Chondrocyte (in vitro differentiated cells): ENCODE data around the gene C1QL4. TPM values are rescaled to one million over a fixed set of nuclear protein-coding genes. Genes with fewer than 3 reads are reported as not detected.

Experiments
- DNase-seq: peaks from one replicate; pipeline ENCODE4 v3.0.0; 2021; ENCODE audit warnings: mixed read lengths, low spot score
- H3K27ac Mint-ChIP-seq: one replicate; pipeline ENCODE4 v1.8.0; 2021; ENCODE audit warnings: mild to moderate bottlenecking, moderate library complexity, mixed read lengths; ENCODE audit not compliant: unreplicated experiment
- H3K27me3 Mint-ChIP-seq: 2 replicates; pipeline ENCODE4 v1.8.0; 2021; ENCODE audit warnings: low read depth, mixed read lengths
- H3K36me3 Mint-ChIP-seq: 2 replicates; pipeline ENCODE4 v1.8.0; 2021; ENCODE audit warnings: low read depth, mixed read lengths
- H3K4me1 Mint-ChIP-seq: 2 replicates; pipeline ENCODE4 v1.8.0; 2021; ENCODE audit warnings: low read depth, mild to moderate bottlenecking, mixed read lengths
- H3K4me3 Mint-ChIP-seq: one replicate; pipeline ENCODE4 v1.8.0; 2021; ENCODE audit warnings: mild to moderate bottlenecking, moderate library complexity, mixed read lengths; ENCODE audit not compliant: unreplicated experiment
- H3K9me3 Mint-ChIP-seq: 2 replicates; pipeline ENCODE4 v1.8.0; 2021; ENCODE audit warnings: low read depth, mixed read lengths
- CTCF ChIP-seq: fragments of 200-600 bp; sonication (generic); IDR thresholded peaks from 2 replicates; pipeline ENCODE4 v1.5.0; 2021; ENCODE audit warnings: antibody characterized with exemption, mild to moderate bottlenecking, moderate library complexity
- total RNA-seq: library from RNA; stranded (reverse); gene quantifications from 3 replicates; pipeline ENCODE4 v1.2.1, GENCODE V29; 2021

Gene C1QL4
- total RNA-seq, 1 donor from 2014 or later = 0.60 TPM

- TF ChIP-seq CTCF = no peak
- peak; percentile 70 for DNase-seq
- no peak overlapping the region for H3K27ac Mint-ChIP-seq
- no peaks in the 10 kb centered on the region for H3K9me3 Mint-ChIP-seq
- H3K4me3 Mint-ChIP-seq = no peak overlapping the region
- H3K4me1 Mint-ChIP-seq = peaks cover 10% of the 10 kb centered on the region
- H3K36me3 Mint-ChIP-seq = no peaks in the 10 kb centered on the region
- peaks cover 30% of the 10 kb centered on the region for H3K27me3 Mint-ChIP-seq
Observed at GRCh38 chr12:49294086-49294803, 42.7 kb downstream of the C1QL4 start.

GRCh38 chr12:49293056-49293956 is 43.7 kb downstream of the C1QL4 start:
- Mint-ChIP-seq H3K9me3 (no peaks in the 10 kb centered on the region), H3K27ac (no peak overlapping the region), H3K36me3 (no peaks in the 10 kb centered on the region), H3K27me3 (peaks cover 23% of the 10 kb centered on the region), H3K4me3 (no peak overlapping the region), H3K4me1 (peaks cover 10% of the 10 kb centered on the region)
- no peak for TF ChIP-seq CTCF
- DNase-seq = peak; percentile 65

GRCh38 chr12:49292729-49293055 is 44.3 kb downstream of the C1QL4 start:
- Mint-ChIP-seq H3K4me3 (no peak overlapping the region), H3K9me3 (no peaks in the 10 kb centered on the region), H3K4me1 (peaks cover 12% of the 10 kb centered on the region), H3K27ac (no peak overlapping the region), H3K36me3 (no peaks in the 10 kb centered on the region), H3K27me3 (peaks cover 19% of the 10 kb centered on the region)
- TF ChIP-seq CTCF = no peak
- DNase-seq = peak; percentile 48

- peaks cover 14% of the 10 kb centered on the region for H3K27me3 Mint-ChIP-seq
- H3K27ac Mint-ChIP-seq = no peak overlapping the region
- H3K4me3 Mint-ChIP-seq = no peak overlapping the region
- peak; percentile 30 for DNase-seq
- peaks cover 3% of the 10 kb centered on the region for H3K9me3 Mint-ChIP-seq
- peaks cover 3% of the 10 kb centered on the region for H3K4me1 Mint-ChIP-seq
- peaks cover 2% of the 10 kb centered on the region for H3K36me3 Mint-ChIP-seq
- no peak for TF ChIP-seq CTCF
Observed at GRCh38 chr12:49288922-49289555, 47.9 kb downstream of the C1QL4 start.

- H3K9me3 Mint-ChIP-seq = peaks cover 3% of the 10 kb centered on the region
- H3K4me3 Mint-ChIP-seq = no peak overlapping the region
- DNase-seq = peak; percentile 13
- TF ChIP-seq CTCF = peak; percentile 97
- H3K4me1 Mint-ChIP-seq = peaks cover 3% of the 10 kb centered on the region
- peaks cover 2% of the 10 kb centered on the region for H3K36me3 Mint-ChIP-seq
- H3K27me3 Mint-ChIP-seq = peaks cover 15% of the 10 kb centered on the region
- no peak overlapping the region for H3K27ac Mint-ChIP-seq
Observed at GRCh38 chr12:49288412-49288853, 48.6 kb downstream of the C1QL4 start.
